ENCODE data around the gene IRX4.

IRX4 gene

DNA sequence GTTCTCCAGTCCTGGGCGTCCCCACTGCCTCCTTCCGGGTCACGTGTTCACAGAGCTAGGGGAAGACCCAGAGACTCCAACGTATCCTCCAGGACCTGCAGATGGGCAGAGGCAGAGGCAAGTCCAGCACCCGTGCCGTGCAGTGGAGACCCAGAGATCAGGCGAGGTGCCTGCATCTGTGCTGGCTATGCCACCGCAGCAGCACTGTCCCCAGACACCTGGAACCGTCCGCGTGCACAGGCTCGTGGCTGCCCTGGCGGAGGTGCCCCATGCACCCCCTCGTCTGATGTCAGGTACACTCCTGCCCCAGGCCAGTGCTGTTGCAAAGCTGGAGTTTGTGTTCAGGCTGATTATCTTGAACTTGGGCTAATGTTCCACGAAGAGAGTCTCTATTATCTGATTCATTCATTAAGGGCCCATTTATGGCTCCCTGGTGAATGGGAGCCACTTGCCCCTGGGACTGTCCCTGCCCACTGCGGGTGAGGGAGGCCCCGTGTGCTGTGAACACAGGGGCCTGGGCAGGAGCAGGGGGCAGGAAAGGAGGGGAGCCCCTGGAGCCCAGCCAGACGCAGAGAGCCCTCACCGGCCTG, 13.7 kb downstream of the IRX4 start:
- Histone ChIP-seq H3K9me2 (replicated peaks; ENCODE audit: low read depth, low read length) (no peaks in the 10 kb centered on the region), H3K4me1 (ENCODE audit: insufficient read depth, low read length, poor library complexity, severe bottlenecking) (no peaks in the 10 kb centered on the region), H4K20me1 (ENCODE audit: insufficient read depth, low read length, poor library complexity, severe bottlenecking) (no peaks in the 10 kb centered on the region), H3K4me3 (ENCODE audit: low read length, poor library complexity, severe bottlenecking) (no peak overlapping the region), H3K79me2 (ENCODE audit: insufficient read depth, low read length) (no peaks in the 10 kb centered on the region), H3K36me3 (ENCODE audit: insufficient read depth, low read length) (no peaks in the 10 kb centered on the region), H3K9me3 (ENCODE audit: insufficient read depth, low read depth, low read length) (peaks cover 8% of the 10 kb centered on the region; the same call in 1 of the 2 replicates), H3F3A (ENCODE audit: low read depth) (no peaks in the 10 kb centered on the region), H3K27me3 (ENCODE audit: insufficient read depth, low read length, poor library complexity, severe bottlenecking) (no peaks in the 10 kb centered on the region), H3K9ac (ENCODE audit: low read depth, low read length, poor library complexity, severe bottlenecking) (no peak overlapping the region), H2AFZ (ENCODE audit: low read length) (no peak overlapping the region), H3K4me2 (ENCODE audit: low read depth, low read length, poor library complexity, severe bottlenecking) (no peak overlapping the region)
- TF ChIP-seq, protein P1, sequence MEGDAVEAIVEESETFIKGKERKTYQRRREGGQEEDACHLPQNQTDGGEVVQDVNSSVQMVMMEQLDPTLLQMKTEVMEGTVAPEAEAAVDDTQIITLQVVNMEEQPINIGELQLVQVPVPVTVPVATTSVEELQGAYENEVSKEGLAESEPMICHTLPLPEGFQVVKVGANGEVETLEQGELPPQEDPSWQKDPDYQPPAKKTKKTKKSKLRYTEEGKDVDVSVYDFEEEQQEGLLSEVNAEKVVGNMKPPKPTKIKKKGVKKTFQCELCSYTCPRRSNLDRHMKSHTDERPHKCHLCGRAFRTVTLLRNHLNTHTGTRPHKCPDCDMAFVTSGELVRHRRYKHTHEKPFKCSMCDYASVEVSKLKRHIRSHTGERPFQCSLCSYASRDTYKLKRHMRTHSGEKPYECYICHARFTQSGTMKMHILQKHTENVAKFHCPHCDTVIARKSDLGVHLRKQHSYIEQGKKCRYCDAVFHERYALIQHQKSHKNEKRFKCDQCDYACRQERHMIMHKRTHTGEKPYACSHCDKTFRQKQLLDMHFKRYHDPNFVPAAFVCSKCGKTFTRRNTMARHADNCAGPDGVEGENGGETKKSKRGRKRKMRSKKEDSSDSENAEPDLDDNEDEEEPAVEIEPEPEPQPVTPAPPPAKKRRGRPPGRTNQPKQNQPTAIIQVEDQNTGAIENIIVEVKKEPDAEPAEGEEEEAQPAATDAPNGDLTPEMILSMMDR (conservative IDR thresholded peaks at IDR 0.05; ENCODE audit: low read length): no peak
- no peak for TF ChIP-seq EZH2phosphoT487 (IDR thresholded peaks at IDR 0.05; ENCODE audit: borderline replicate concordance)

DNA sequence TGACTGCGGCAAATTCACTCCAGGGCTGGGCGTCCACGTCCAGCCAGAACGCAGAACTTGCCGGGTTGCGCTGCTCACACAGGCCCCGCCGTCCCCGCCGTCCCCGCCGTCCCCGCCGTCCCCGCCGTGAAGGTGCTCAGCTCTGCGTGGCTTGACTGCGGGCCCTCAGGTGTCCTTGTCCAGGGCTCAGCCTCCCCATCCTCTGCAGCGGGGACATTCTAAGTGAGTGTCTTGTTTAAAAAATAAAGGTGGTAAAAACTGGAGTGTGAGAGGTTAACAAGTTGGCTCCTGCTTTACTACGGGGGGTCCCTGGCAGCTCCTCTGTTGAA, 14.9 kb downstream of the IRX4 start:
- Histone ChIP-seq H3F3A (ENCODE audit: low read depth) (no peaks in the 10 kb centered on the region), H3K4me1 (ENCODE audit: insufficient read depth, low read length, poor library complexity, severe bottlenecking) (no peaks in the 10 kb centered on the region), H3K27me3 (ENCODE audit: insufficient read depth, low read length, poor library complexity, severe bottlenecking) (no peaks in the 10 kb centered on the region), H3K4me3 (ENCODE audit: low read length, poor library complexity, severe bottlenecking) (no peak overlapping the region), H4K20me1 (ENCODE audit: insufficient read depth, low read length, poor library complexity, severe bottlenecking) (no peaks in the 10 kb centered on the region), H3K36me3 (ENCODE audit: insufficient read depth, low read length) (no peaks in the 10 kb centered on the region), H3K4me2 (ENCODE audit: low read depth, low read length, poor library complexity, severe bottlenecking) (no peak overlapping the region), H3K9me3 (ENCODE audit: insufficient read depth, low read depth, low read length) (peaks cover 4% of the 10 kb centered on the region; the same call in 1 of the 2 replicates), H2AFZ (ENCODE audit: low read length) (no peak overlapping the region), H3K9ac (ENCODE audit: low read depth, low read length, poor library complexity, severe bottlenecking) (no peak overlapping the region), H3K9me2 (replicated peaks; ENCODE audit: low read depth, low read length) (no peaks in the 10 kb centered on the region), H3K79me2 (ENCODE audit: insufficient read depth, low read length) (no peaks in the 10 kb centered on the region)
- TF ChIP-seq, protein P1 (conservative IDR thresholded peaks at IDR 0.05; ENCODE audit: low read length): no peak
- no peak for TF ChIP-seq EZH2phosphoT487 (IDR thresholded peaks at IDR 0.05; ENCODE audit: borderline replicate concordance)

DNA sequence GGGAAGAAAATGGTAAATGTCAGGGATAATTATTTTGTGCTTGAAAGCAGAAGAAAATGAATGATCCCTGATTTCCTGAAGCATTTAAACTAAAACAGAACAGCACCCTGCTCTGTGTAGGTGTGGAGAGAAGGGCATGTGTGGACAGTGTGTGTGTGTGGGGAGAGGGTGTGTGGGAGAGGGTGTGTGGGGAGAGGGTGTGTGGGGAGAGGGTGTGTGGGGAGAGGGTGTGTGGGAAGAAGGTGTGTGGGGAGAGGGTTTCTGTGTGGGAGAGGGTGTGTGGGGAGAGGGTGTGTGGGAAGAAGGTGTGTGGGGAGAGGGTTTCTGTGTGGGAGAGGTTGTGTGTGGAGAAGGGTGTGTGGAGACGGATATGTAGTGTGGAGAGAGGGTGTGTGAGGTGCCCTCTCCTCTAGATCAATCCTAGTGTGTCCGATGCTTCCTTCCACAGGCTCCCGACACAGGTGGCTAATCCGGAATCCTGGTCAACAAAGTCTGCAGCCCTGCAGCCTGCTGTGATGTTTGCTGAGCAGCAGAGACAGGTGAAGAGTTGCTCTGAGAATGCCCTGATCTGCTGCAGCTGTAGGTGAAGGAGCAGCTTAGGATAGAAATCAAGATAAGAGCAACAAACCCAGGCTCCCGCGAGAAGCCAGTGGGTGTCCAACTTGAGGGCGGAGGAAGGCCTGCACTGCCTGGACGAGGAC, 15.5 kb downstream of the IRX4 start:
- H3K36me3 ChIP-seq (ENCODE audit: insufficient read depth, low read length): no peaks in the 10 kb centered on the region
- peaks cover 3% of the 10 kb centered on the region; the same call in 1 of the 2 replicates for H3K9me3 ChIP-seq (ENCODE audit: insufficient read depth, low read depth, low read length)
- no peaks in the 10 kb centered on the region for H3K27me3 ChIP-seq (ENCODE audit: insufficient read depth, low read length, poor library complexity, severe bottlenecking)
- H2AFZ ChIP-seq (ENCODE audit: low read length): no peak overlapping the region
- TF ChIP-seq, protein P1 (conservative IDR thresholded peaks at IDR 0.05; ENCODE audit: low read length): no peak
- no peak for TF ChIP-seq EZH2phosphoT487 (IDR thresholded peaks at IDR 0.05; ENCODE audit: borderline replicate concordance)
- H3K9me2 ChIP-seq (replicated peaks; ENCODE audit: low read depth, low read length): no peaks in the 10 kb centered on the region
- no peaks in the 10 kb centered on the region for H4K20me1 ChIP-seq (ENCODE audit: insufficient read depth, low read length, poor library complexity, severe bottlenecking)
- no peak overlapping the region for H3K9ac ChIP-seq (ENCODE audit: low read depth, low read length, poor library complexity, severe bottlenecking)
- no peaks in the 10 kb centered on the region for H3K79me2 ChIP-seq (ENCODE audit: insufficient read depth, low read length)
- no peak overlapping the region for H3K4me2 ChIP-seq (ENCODE audit: low read depth, low read length, poor library complexity, severe bottlenecking)
- no peaks in the 10 kb centered on the region for H3K4me1 ChIP-seq (ENCODE audit: insufficient read depth, low read length, poor library complexity, severe bottlenecking)
- no peaks in the 10 kb centered on the region for H3F3A ChIP-seq (ENCODE audit: low read depth)
- H3K4me3 ChIP-seq (ENCODE audit: low read length, poor library complexity, severe bottlenecking): no peak overlapping the region

Measured in Loucy (cell line).